Tibial nerve (tissue), 3 donors: ENCODE results near the gene PDCD11.

Experiments
- CTCF ChIP-seq, 5 experiments: fragments of 200-600 bp in 3 of 5; fragments of 450-650 bp in 2 of 5; sonication (generic) in 3 of 5; IDR thresholded peaks; one replicate each; pipeline ENCODE4 v1.5.1; 2016 to 2019; ENCODE audit warnings: antibody characterized with exemption in 5 of 5, mild to moderate bottlenecking in 3 of 5, moderate library complexity in 2 of 5
- POLR2A ChIP-seq, 2 donors: fragments of 450-650 bp; IDR thresholded peaks; one replicate each; pipeline ENCODE4 v1.6.1; 2017; ENCODE audit warnings: antibody characterized with exemption in 2 of 2, mild to moderate bottlenecking in 2 of 2, moderate library complexity in 2 of 2

GRCh38 chr10:103470761-103471653 is 74.6 kb downstream of the PDCD11 start:
- TF ChIP-seq CTCF (IDR thresholded peaks at IDR 0.05) (no peak), POLR2A (IDR thresholded peaks at IDR 0.05) (no peak)
